Subcutaneous abdominal adipose tissue (tissue), 5 donors: ENCODE data around the gene ZBTB47.

Experiments
- H3K27ac ChIP-seq: one replicate; pipeline ENCODE4 v1.7.0; 2013; ENCODE audit warnings: low read depth, mild to moderate bottlenecking, inconsistent platforms, low read length, moderate library complexity
- H3K27me3 ChIP-seq, 5 donors: one replicate each; pipeline ENCODE4 v1.7.0; 2013; ENCODE audit warnings: low read length in 5 of 5, inconsistent platforms in 1 of 5; ENCODE audit not compliant: control insufficient read depth in 5 of 5, insufficient read depth in 4 of 5
- H3K36me3 ChIP-seq, 5 donors: one replicate each; pipeline ENCODE4 v1.7.0; 2013; ENCODE audit warnings: low read length in 5 of 5; ENCODE audit not compliant: control insufficient read depth in 5 of 5, insufficient read depth in 5 of 5
- H3K4me1 ChIP-seq, 5 donors: one replicate each; pipeline ENCODE4 v1.7.0; 2013; ENCODE audit warnings: low read length in 5 of 5, mild to moderate bottlenecking in 3 of 5, moderate library complexity in 1 of 5; ENCODE audit not compliant: control insufficient read depth in 5 of 5, insufficient read depth in 5 of 5
- H3K4me3 ChIP-seq, 5 donors: one replicate each; pipeline ENCODE4 v1.7.0; 2013; ENCODE audit warnings: low read length in 5 of 5, low read depth in 1 of 5
- H3K9ac ChIP-seq, 5 donors: one replicate each; pipeline ENCODE4 v1.7.0; 2013; ENCODE audit warnings: low read length in 5 of 5, mild to moderate bottlenecking in 4 of 5, moderate library complexity in 3 of 5
- H3K9me3 ChIP-seq, 5 donors: one replicate each; pipeline ENCODE4 v1.7.0; 2013; ENCODE audit warnings: low read length in 5 of 5; ENCODE audit not compliant: control insufficient read depth in 5 of 5
- donor health status: healthy.
- donor health status: healthy.
- donor health status: healthy.
- donor health status: healthy.
- donor health status: healthy.

The ZBTB47 gene

GRCh38 chr3:42710323-42711021 lies 57.0 kb downstream of the ZBTB47 start:
- no peaks in the 10 kb centered on the region for H3K4me1 ChIP-seq
- no peaks in the 10 kb centered on the region for H3K36me3 ChIP-seq
- H3K4me3 ChIP-seq: no peak overlapping the region
- H3K27me3 ChIP-seq: peaks cover 0 to 4% (median 0%) of the 10 kb centered on the region in 5 donors
- no peak overlapping the region for H3K9ac ChIP-seq
- H3K27ac ChIP-seq: no peak overlapping the region
- no peaks in the 10 kb centered on the region for H3K9me3 ChIP-seq

GRCh38 chr3:42711491-42712343 lies 58.2 kb downstream of the ZBTB47 start:
- Histone ChIP-seq H3K36me3 (no peaks in the 10 kb centered on the region), H3K27ac (no peak overlapping the region), H3K27me3 (peaks cover 0 to 4% (median 0%) of the 10 kb centered on the region in 5 donors), H3K9me3 (no peaks in the 10 kb centered on the region), H3K9ac (no peak overlapping the region), H3K4me3 (no peak overlapping the region), H3K4me1 (no peaks in the 10 kb centered on the region)

GRCh38 chr3:42712344-42712648 lies 58.8 kb downstream of the ZBTB47 start:
- Histone ChIP-seq H3K4me3 (no peak overlapping the region), H3K36me3 (no peaks in the 10 kb centered on the region), H3K27me3 (peaks cover 0 to 4% (median 0%) of the 10 kb centered on the region in 5 donors), H3K27ac (no peak overlapping the region), H3K9ac (no peak overlapping the region), H3K9me3 (no peaks in the 10 kb centered on the region), H3K4me1 (no peaks in the 10 kb centered on the region)

GRCh38 chr3:42712688-42713372 lies 59.3 kb downstream of the ZBTB47 start:
- Histone ChIP-seq H3K36me3 (no peaks in the 10 kb centered on the region), H3K27me3 (peaks cover 0 to 4% (median 0%) of the 10 kb centered on the region in 5 donors), H3K4me1 (no peaks in the 10 kb centered on the region), H3K27ac (no peak overlapping the region), H3K4me3 (no peak overlapping the region), H3K9ac (no peak overlapping the region), H3K9me3 (no peaks in the 10 kb centered on the region)

GRCh38 chr3:42713747-42714146 lies 60.2 kb downstream of the ZBTB47 start:
- H3K9me3 ChIP-seq: no peaks in the 10 kb centered on the region
- H3K4me3 ChIP-seq: no peak overlapping the region
- H3K27me3 ChIP-seq: peaks cover 0 to 4% (median 0%) of the 10 kb centered on the region in 5 donors
- H3K27ac ChIP-seq: no peak overlapping the region
- no peaks in the 10 kb centered on the region for H3K36me3 ChIP-seq
- H3K9ac ChIP-seq: no peak overlapping the region
- no peaks in the 10 kb centered on the region for H3K4me1 ChIP-seq

GRCh38 chr3:42714171-42714852 lies 60.8 kb downstream of the ZBTB47 start:
- Histone ChIP-seq H3K36me3 (no peaks in the 10 kb centered on the region), H3K9ac (no peak overlapping the region), H3K4me3 (no peak overlapping the region), H3K9me3 (no peaks in the 10 kb centered on the region), H3K27ac (no peak overlapping the region), H3K4me1 (no peaks in the 10 kb centered on the region), H3K27me3 (peaks cover 0 to 4% (median 0%) of the 10 kb centered on the region in 5 donors)
